Measurements from ENCODE around the gene AK9.

The AK9 gene

GRCh38 chr6:109448615-109449014 is 242.4 kb downstream of the AK9 start:
- H3K4me3 ChIP-seq (ENCODE audit: low read depth, low read length), result no peak overlapping the region

- H3K4me3 ChIP-seq (ENCODE audit: low read depth, low read length), result no peak overlapping the region
Measured at GRCh38 chr6:109447878-109448555, 243.0 kb downstream of the AK9 start.

- H3K4me3 ChIP-seq (ENCODE audit: low read depth, low read length), result no peak overlapping the region
Measured at GRCh38 chr6:109447087-109447486, 243.9 kb downstream of the AK9 start.

GRCh38 chr6:109446541-109446940 is 244.5 kb downstream of the AK9 start:
- no peak overlapping the region for H3K4me3 ChIP-seq (ENCODE audit: low read depth, low read length)

- no peak overlapping the region for H3K4me3 ChIP-seq (ENCODE audit: low read depth, low read length)
Measured at GRCh38 chr6:109446072-109446471, 244.9 kb downstream of the AK9 start.

- H3K4me3 ChIP-seq (ENCODE audit: low read depth, low read length), result no peak overlapping the region
Measured at GRCh38 chr6:109445382-109445781, 245.6 kb downstream of the AK9 start.

- H3K4me3 ChIP-seq (ENCODE audit: low read depth, low read length), result no peak overlapping the region
Measured at GRCh38 chr6:109443425-109443950, 247.5 kb downstream of the AK9 start.
